Measurements from ENCODE around the gene FNBP1L. TPM values are rescaled to one million over a fixed set of nuclear protein-coding genes. Genes with fewer than 3 reads are reported as not detected.

Gene FNBP1L
- total and polyA plus RNA-seq, 2 of the 8 experiments (the other 6 are each of a cell fraction or from before 2014, with no cell fraction given) = 48.9 to 95.9 TPM

- Histone ChIP-seq H4K20me1 (replicated peaks in 1 of 2; ENCODE audit: control insufficient read depth in 1 of 2, insufficient read depth in 2 of 2, low read length in 2 of 2) (peaks cover 2% of the 10 kb centered on the region in 2 experiments), H4K8ac (ENCODE audit: extremely low read depth, insufficient read depth, low read length) (no peak overlapping the region), H3K14ac (ENCODE audit: insufficient read length) (no peak overlapping the region), H3K27me3 (replicated peaks in 1 of 4; ENCODE audit: control insufficient read depth in 3 of 4, extremely low read depth in 1 of 4, insufficient read depth in 3 of 4, low read length in 3 of 4) (no peaks in the 10 kb centered on the region), H3K4me3 (ENCODE audit: extremely low read depth in 1 of 4, insufficient read depth in 2 of 4, low read depth in 3 of 4, low read length in 4 of 4) (no peak overlapping the region), H3K4me2 (ENCODE audit: insufficient read depth in 1 of 2, low read depth in 2 of 2, low read length in 2 of 2) (no peak overlapping the region), H3K23ac (ENCODE audit: insufficient read length) (no peak overlapping the region), H3K23me2 (ENCODE audit: low read depth, low read length) (no peaks in the 10 kb centered on the region), H4K5ac (ENCODE audit: insufficient read length, low read depth, low read length) (no peak overlapping the region), H2BK20ac (ENCODE audit: low read length) (no peak overlapping the region), H3K27ac (ENCODE audit: low read depth, low read length) (no peak overlapping the region), H3K18ac (ENCODE audit: extremely low read depth, low read length) (no peak overlapping the region), H3K9ac (replicated peaks in 1 of 4; ENCODE audit: extremely low read depth in 1 of 4, low read depth in 3 of 4, low read length in 3 of 4) (no peak overlapping the region), H3K9me3 (ENCODE audit: insufficient read depth in 2 of 2, low read depth in 1 of 2, low read length in 1 of 2) (no peaks in the 10 kb centered on the region), H2BK120ac (replicated peaks; ENCODE audit: low read depth, low read length) (no peak overlapping the region), H4K91ac (replicated peaks; ENCODE audit: insufficient read length, low read length) (no peak overlapping the region), H3K4ac (replicated peaks; ENCODE audit: insufficient read length, low read depth, low read length) (no peak overlapping the region), H3K4me1 (replicated peaks in 1 of 4; ENCODE audit: control insufficient read depth in 3 of 4, insufficient read depth in 4 of 4, low read length in 3 of 4) (no peaks in the 10 kb centered on the region; a peak in 1 of 7 replicates), H2AFZ (ENCODE audit: low read length) (no peak overlapping the region), H3K79me2 (ENCODE audit: control insufficient read depth in 1 of 2, insufficient read depth in 2 of 2, low read length in 2 of 2) (peaks cover 0 to 98% of the 10 kb centered on the region in 2 experiments; a peak in 3 of 4 replicates), H3K56ac (replicated peaks; ENCODE audit: insufficient read length, low read depth, low read length) (no peak overlapping the region), H2BK15ac (ENCODE audit: low read length) (no peak overlapping the region), H2BK5ac (ENCODE audit: low read depth, low read length) (no peak overlapping the region), H3K79me1 (ENCODE audit: low read depth, low read length) (peaks cover 3% of the 10 kb centered on the region; the same call in 1 of the 2 replicates), H2BK12ac (ENCODE audit: low read depth, low read length) (no peak overlapping the region), H3K36me3 (ENCODE audit: control insufficient read depth in 2 of 4, insufficient read depth in 4 of 4, low read length in 3 of 4) (peaks cover 0 to 15% (median 0%) of the 10 kb centered on the region in 4 experiments; a peak in 4 of 8 replicates), H2AK5ac (ENCODE audit: low read depth, low read length) (no peak overlapping the region)
- peak; percentile 52 for FAIRE-seq
- ChIA-PET POLR2A (ENCODE audit: partially characterized antibody) (interaction anchor here (0.7 kb wide), 1 partner anchor 92 kb away, joined by 3 read pairs; no protein-coding TSS in a partner anchor), CTCF (ENCODE audit: partially characterized antibody) (no interaction called here)
- WGBS, 2 experiments (ENCODE audit: extremely low coverage in 1 of 2, insufficient coverage in 1 of 2, insufficient read length in 1 of 2, insufficient replicate concordance in 2 of 2, low coverage in 1 of 2, low lambda C conversion rate in 2 of 2, missing lambda C conversion rate in 1 of 2) = 91% methylated on average over 1 of the region's 1 CpG; no CpG with 5 or more reads in 1 of the 2 experiments
- no peak for DNase-seq (ENCODE audit: low read depth in 1 of 2, low spot score in 2 of 2)
- no peak for TF ChIP-seq BACH1 (IDR thresholded peaks at IDR 0.05; ENCODE audit: low read length)
- TF ChIP-seq JUN (IDR thresholded peaks at IDR 0.05; ENCODE audit: low read depth, low read length) = no peak
- TF ChIP-seq CTCF (IDR thresholded peaks at IDR 0.05; ENCODE audit: control extremely low read depth in 1 of 3, insufficient read depth in 1 of 3, low read depth in 1 of 3, low read length in 3 of 3) = no peak
- no peak for TF ChIP-seq HDAC2 (IDR thresholded peaks at IDR 0.05; ENCODE audit: borderline replicate concordance in 1 of 2, low read depth in 2 of 2, low read length in 2 of 2)
- TF ChIP-seq GTF2F1 (IDR thresholded peaks at IDR 0.05; ENCODE audit: borderline replicate concordance, low read depth, low read length) = no peak
- TF ChIP-seq SIRT6 (IDR thresholded peaks at IDR 0.05; ENCODE audit: low read length) = no peak
- TF ChIP-seq BCL11A (IDR thresholded peaks at IDR 0.05; ENCODE audit: low read depth in 2 of 2, low read length in 2 of 2) = no peak
- TF ChIP-seq MAFK (IDR thresholded peaks at IDR 0.05; ENCODE audit: low read depth, low read length) = no peak
- TF ChIP-seq CREB1 (IDR thresholded peaks at IDR 0.05) = no peak
- no peak for TF ChIP-seq SAP30 (IDR thresholded peaks at IDR 0.05; ENCODE audit: insufficient read depth, insufficient replicate concordance, low read length)
- no peak for TF ChIP-seq YY1 (IDR thresholded peaks at IDR 0.05; ENCODE audit: low read depth, low read length)
Measured at GRCh38 chr1:93502571-93502970, 54.7 kb downstream of the FNBP1L start.

Measured in H1 (cell line).